Measurements from ENCODE around the gene ZNF605. TPM values are rescaled to one million over a fixed set of nuclear protein-coding genes. Genes with fewer than 3 reads are reported as not detected.

ZNF605 gene
- total RNA-seq = 10 to 100 TPM; 22.6 to 26.1 (median 24.1) TPM

GRCh38 chr12:132956011-132956788 lies at the start of gene ZNF605:
Gene ZNF605 (minus strand): TSS chr12:132956306. CDS start chr12:132945635, 10,671 bp downstream.
- Histone ChIP-seq H3K4me1 (peaks cover 13 to 20% of the 10 kb centered on the region in 2 donors), H3K9me3 (no peaks in the 10 kb centered on the region), H3K27ac (peak within 1 kb of the TSS; percentile 84 to 95 (median 89)), H3K4me3 (replicated peaks in 1 of 3) (peak within 1 kb of the TSS; percentile 53 to 89 (median 88)), H3K27me3 (no peaks in the 10 kb centered on the region), H3K36me3 (no peaks in the 10 kb centered on the region)
- TF ChIP-seq POLR2A (IDR thresholded peaks at IDR 0.05) = peak in 1 of 2 donors; percentile 57
- peak in 1 of 6 experiments; percentile 4 for TF ChIP-seq CTCF (IDR thresholded peaks at IDR 0.05)
- WGBS, 2 donors = 4% methylated on average over 23 to 36 of the region's 67 CpGs
- peak; percentile 84 to 89 for DNase-seq
- intact Hi-C loops (cut with DNase I) = no loop called here

GRCh38 chr12:132998741-132999140 lies 42.6 kb upstream of the ZNF605 start:
- H3K9me3 ChIP-seq = peaks cover 3% of the 10 kb centered on the region
- no peaks in the 10 kb centered on the region for H3K27me3 ChIP-seq
- intact Hi-C loops (cut with DNase I) = no loop called here
- no peaks in the 10 kb centered on the region for H3K4me1 ChIP-seq
- no peak overlapping the region for H3K4me3 ChIP-seq (replicated peaks in 1 of 3)
- 0 to 48% methylated on average over 1 of the region's 1 CpG for WGBS, 2 donors
- TF ChIP-seq POLR2A (IDR thresholded peaks at IDR 0.05) (no peak), CTCF (IDR thresholded peaks at IDR 0.05) (no peak)
- no peaks in the 10 kb centered on the region for H3K36me3 ChIP-seq
- no peak for DNase-seq
- H3K27ac ChIP-seq = no peak overlapping the region

- H3K4me3 ChIP-seq (replicated peaks in 1 of 3) = peak overlapping the region; percentile 64 to 94 (median 91)
- H3K27me3 ChIP-seq = no peaks in the 10 kb centered on the region
- DNase-seq = no peak
- H3K9me3 ChIP-seq = no peaks in the 10 kb centered on the region
- H3K4me1 ChIP-seq = peaks cover 9 to 17% of the 10 kb centered on the region in 2 donors
- H3K27ac ChIP-seq = peak overlapping the region in 1 of 3 donors; percentile 71
- no peaks in the 10 kb centered on the region for H3K36me3 ChIP-seq
- intact Hi-C loops (cut with DNase I) = loop anchor here (5.0 kb wide), 1 partner anchor 90 kb away; no protein-coding TSS in a partner anchor
- no peak for TF ChIP-seq POLR2A (IDR thresholded peaks at IDR 0.05)
- TF ChIP-seq CTCF (IDR thresholded peaks at IDR 0.05) = no peak
- WGBS, 2 donors = 2 to 4% methylated on average over 11 of the region's 11 CpGs
Observed at GRCh38 chr12:132986885-132987225, 30.7 kb upstream of the ZNF605 start.

GRCh38 chr12:132986001-132986884 lies 30.1 kb upstream of the ZNF605 start, which contains the start of gene ZNF26:
Gene ZNF26 (plus strand): TSS chr12:132986367. CDS start chr12:132986841, 474 bp downstream.
- intact Hi-C loops (cut with DNase I) = loop anchor here (5.0 kb wide), 1 partner anchor 91 kb away; no protein-coding TSS in a partner anchor
- Histone ChIP-seq H3K4me3 (replicated peaks in 1 of 3) (peak within 1 kb of the TSS; percentile 64 to 94 (median 91)), H3K27me3 (no peaks in the 10 kb centered on the region), H3K27ac (peak within 1 kb of the TSS; percentile 71 to 77 (median 73)), H3K4me1 (peaks cover 9 to 17% of the 10 kb centered on the region in 2 donors), H3K9me3 (no peaks in the 10 kb centered on the region), H3K36me3 (no peaks in the 10 kb centered on the region)
- 2 to 3% methylated on average over 26 to 28 of the region's 76 CpGs for whole genome bisulfite sequencing, 2 donors
- TF ChIP-seq CTCF (IDR thresholded peaks at IDR 0.05) = no peak
- TF ChIP-seq POLR2A (IDR thresholded peaks at IDR 0.05) = peak in 1 of 2 donors; percentile 71
- peak; percentile 91 to 92 for DNase-seq

All from thyroid gland (tissue), 4 donors.